Coronary artery (tissue), 2 donors: ENCODE data around the gene CCNG2.

ENCODE experiments used
- DNase-seq: peaks from one replicate; pipeline ENCODE4 v3.0.0-alpha.2; 2017; ENCODE audit warnings: low spot score
- H3K27ac ChIP-seq, 2 donors: fragments of 200-600 bp; sonication (generic); one replicate each; pipeline ENCODE4 v1.5.1; 2016 to 2019
- H3K4me3 ChIP-seq: fragments of 200-600 bp; sonication (generic); 2 replicates; pipeline ENCODE4 v1.5.1; 2016; ENCODE audit warnings: mild to moderate bottlenecking, moderate library complexity
- TF ChIP-seq, protein P1 (sequence below): fragments of 200-600 bp; sonication (generic); IDR thresholded peaks from one replicate; pipeline ENCODE4 v1.5.1; 2019; ENCODE audit warnings: antibody characterized with exemption

CCNG2 gene

DNA sequence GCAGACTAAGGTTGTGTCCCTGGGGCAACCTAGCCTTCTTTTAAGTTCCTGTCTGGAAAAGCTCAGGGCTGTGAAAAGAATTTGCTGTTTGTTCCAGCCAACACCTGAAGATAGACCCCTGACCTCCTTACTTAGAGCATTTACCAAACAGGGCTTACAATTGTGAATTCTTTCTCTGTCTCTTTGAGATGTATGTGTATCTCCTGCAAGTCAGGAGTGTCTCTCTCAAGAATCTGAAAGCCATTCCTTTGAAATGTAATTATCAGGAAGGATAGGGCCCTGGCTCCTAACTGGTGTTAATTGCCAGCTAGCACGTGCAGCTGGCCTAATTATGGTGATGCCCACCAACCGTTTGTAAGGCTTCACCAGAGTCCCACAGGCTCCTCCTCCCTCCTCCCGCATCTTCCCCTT lies 18.2 kb downstream of the CCNG2 start:
- DNase-seq: no peak
- TF ChIP-seq, protein P1, sequence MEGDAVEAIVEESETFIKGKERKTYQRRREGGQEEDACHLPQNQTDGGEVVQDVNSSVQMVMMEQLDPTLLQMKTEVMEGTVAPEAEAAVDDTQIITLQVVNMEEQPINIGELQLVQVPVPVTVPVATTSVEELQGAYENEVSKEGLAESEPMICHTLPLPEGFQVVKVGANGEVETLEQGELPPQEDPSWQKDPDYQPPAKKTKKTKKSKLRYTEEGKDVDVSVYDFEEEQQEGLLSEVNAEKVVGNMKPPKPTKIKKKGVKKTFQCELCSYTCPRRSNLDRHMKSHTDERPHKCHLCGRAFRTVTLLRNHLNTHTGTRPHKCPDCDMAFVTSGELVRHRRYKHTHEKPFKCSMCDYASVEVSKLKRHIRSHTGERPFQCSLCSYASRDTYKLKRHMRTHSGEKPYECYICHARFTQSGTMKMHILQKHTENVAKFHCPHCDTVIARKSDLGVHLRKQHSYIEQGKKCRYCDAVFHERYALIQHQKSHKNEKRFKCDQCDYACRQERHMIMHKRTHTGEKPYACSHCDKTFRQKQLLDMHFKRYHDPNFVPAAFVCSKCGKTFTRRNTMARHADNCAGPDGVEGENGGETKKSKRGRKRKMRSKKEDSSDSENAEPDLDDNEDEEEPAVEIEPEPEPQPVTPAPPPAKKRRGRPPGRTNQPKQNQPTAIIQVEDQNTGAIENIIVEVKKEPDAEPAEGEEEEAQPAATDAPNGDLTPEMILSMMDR: no peak
- H3K4me3 ChIP-seq: no peak overlapping the region
- no peak overlapping the region for H3K27ac ChIP-seq

DNA sequence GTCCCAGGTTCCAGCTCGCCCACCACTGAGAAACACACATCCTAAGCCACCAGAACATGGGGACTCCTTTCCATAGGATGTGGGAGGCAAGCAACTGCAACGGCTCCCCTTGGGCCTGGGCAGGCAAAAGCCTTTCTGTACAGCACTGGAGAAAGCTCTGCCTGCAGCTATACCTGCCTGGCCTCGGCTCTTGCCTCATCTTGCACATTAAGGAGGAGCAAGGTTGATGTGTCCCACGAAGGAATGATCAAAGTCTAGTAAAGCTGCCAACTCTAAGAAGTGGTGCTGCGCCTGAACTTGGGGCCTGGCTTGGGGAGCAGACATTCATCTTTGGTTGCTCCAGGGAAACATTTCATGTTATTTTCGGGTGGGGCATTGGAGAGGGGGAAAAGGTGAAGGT lies 19.6 kb downstream of the CCNG2 start:
- Histone ChIP-seq H3K27ac (no peak overlapping the region), H3K4me3 (no peak overlapping the region)
- TF ChIP-seq, protein P1: no peak
- DNase-seq: no peak

DNA sequence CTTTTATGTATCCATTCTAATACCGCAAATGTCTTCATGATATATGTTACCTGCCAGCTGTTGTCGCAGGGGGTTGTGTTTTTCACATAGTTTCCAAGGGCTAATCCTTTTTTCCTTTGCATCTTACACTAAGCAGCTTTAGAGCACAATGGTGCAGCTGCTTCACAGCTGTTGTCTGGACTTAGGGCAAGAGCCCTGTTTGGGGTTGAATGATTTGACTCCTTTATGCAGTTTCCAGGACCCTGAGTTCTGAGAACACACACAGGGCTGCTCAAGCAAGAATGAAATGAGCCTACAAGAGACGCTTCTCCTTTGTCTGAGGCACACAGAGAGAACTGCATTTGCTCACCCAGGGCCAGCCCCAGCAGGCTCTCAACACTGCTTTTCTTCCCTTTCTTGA lies 20.2 kb downstream of the CCNG2 start:
- Histone ChIP-seq H3K27ac (no peak overlapping the region), H3K4me3 (no peak overlapping the region)
- TF ChIP-seq, protein P1: no peak
- DNase-seq: no peak

DNA sequence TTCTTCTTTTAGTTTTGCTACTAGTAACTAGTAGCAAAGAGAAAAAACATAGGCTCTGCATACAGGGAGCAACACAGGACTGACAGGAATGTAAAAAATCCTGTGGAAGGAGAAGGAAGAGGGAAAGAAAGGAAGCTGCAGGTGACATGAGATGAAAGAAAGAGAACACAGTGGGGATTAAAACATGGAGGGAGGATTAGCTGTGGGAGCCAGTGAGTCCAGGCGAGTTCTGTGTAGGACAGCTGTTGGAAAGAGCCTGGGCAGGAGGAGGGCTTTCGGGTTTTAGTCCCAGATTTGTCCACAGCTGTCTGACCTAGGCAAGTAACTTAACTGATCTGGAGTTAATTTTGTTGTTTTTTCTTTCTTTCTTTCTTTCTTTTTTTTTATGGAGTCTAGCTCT lies 21.6 kb downstream of the CCNG2 start:
- Histone ChIP-seq H3K27ac (no peak overlapping the region), H3K4me3 (no peak overlapping the region)
- TF ChIP-seq, protein P1: no peak
- DNase-seq: no peak

DNA sequence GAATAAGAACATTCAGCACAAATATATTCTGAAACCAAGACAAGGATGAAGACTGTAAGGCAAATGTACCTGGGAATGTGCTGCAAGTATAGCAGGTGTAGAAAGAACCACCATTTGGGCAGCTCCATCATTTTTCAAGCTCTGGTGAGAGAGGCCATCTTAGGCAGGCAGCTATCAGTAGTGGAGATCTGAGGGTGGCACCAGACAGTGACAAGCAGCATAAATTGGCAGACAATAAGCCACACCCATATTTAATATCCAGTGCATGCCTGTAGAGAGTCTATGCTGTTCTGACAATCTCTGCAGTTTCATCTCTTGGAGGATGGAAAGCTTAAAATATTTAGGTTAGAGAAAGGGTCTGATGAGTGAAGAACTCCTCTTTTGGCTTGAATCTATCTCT lies 22.5 kb downstream of the CCNG2 start:
- Histone ChIP-seq H3K4me3 (no peak overlapping the region), H3K27ac (no peak overlapping the region)
- TF ChIP-seq, protein P1: no peak
- DNase-seq: no peak

DNA sequence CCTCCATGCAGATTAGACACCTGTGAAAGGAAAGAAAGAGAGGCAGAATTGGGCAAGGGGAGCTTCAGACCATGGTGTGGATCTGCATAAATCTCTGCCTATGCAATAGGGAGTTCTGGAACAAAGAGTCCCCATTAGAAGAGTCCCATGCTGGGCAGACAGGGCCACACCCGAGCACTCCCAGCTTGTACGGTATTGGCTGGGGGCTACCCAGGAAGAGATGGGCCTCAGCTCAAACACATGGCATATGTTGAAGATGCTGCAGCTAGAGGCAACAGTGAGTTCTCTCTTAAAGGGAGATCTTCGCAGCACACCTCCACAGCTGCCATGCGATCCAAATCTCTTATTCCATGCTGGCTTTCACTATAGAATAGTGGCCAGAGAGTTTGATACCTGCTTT lies 24.7 kb downstream of the CCNG2 start:
- TF ChIP-seq, protein P1: no peak
- no peak overlapping the region for H3K27ac ChIP-seq
- no peak overlapping the region for H3K4me3 ChIP-seq

DNA sequence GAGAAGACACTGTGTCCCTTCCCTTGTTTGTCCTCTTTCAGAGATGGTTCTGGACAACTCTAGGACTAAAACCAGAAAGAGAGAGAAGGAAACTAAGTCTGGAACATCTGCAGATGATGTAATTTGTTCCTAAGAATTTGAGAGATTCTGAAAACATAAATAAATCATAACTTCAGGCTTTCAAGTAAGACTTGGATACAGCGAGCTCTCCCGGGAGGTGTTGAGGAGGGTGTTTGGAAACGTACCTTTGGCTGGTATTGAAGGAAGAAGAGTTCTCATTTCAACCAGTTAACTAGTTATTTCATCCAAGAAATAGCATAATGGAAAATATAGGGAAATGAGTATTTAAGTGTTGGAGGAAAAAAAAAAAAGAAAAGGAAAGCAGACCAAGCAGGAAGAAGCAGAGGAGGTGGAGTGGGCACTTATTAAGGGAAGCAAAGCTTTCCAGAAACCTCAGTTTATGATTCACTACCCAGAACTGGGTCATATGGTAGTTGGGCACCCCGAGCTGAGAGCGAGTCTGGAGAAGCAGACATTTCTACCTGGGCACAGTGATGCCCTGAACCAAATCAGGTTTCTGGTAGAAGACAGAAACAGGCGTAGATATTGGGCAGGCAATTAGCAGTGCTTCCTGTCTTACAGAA lies 26.9 kb downstream of the CCNG2 start:
- no peak overlapping the region for H3K27ac ChIP-seq

More for the DNA sequence above, 24.7 kb downstream of the CCNG2 start:
- DNase-seq: no peak

More for the DNA sequence above, 26.9 kb downstream of the CCNG2 start:
- no peak overlapping the region for H3K4me3 ChIP-seq
- TF ChIP-seq, protein P1: no peak
- DNase-seq: no peak
